HG03442 (cell line): ENCODE measurements around the gene RNF126.

Source experiments
- ATAC-seq: cut with Tn5 transposase; IDR thresholded peaks from one replicate; pipeline ENCODE4 v1.9.1; 2021; ENCODE audit warnings: mild to moderate bottlenecking, moderate library complexity; ENCODE audit not compliant: unreplicated experiment

Gene RNF126

DNA sequence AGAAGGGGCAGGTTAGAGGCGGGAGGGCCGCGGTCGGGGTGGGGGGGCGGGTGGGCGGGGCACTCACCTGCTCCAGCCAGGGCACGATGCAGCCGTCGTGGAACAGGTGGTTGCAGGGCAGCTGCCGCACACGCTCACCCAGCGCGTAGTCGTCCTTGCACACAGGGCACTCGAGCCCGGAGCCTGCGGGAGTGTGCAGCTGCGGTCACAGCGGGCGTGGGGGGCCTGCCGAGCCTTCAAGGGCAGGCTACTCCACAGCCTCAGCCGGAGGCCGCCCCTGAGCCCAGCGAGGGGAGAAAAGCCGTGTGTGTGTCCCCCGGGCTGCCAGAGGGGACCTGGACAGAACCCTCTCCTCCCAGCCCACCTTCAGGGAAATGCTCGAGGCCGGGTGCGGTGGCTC, 14.7 kb downstream of the RNF126 start:
- ATAC-seq: no peak

DNA sequence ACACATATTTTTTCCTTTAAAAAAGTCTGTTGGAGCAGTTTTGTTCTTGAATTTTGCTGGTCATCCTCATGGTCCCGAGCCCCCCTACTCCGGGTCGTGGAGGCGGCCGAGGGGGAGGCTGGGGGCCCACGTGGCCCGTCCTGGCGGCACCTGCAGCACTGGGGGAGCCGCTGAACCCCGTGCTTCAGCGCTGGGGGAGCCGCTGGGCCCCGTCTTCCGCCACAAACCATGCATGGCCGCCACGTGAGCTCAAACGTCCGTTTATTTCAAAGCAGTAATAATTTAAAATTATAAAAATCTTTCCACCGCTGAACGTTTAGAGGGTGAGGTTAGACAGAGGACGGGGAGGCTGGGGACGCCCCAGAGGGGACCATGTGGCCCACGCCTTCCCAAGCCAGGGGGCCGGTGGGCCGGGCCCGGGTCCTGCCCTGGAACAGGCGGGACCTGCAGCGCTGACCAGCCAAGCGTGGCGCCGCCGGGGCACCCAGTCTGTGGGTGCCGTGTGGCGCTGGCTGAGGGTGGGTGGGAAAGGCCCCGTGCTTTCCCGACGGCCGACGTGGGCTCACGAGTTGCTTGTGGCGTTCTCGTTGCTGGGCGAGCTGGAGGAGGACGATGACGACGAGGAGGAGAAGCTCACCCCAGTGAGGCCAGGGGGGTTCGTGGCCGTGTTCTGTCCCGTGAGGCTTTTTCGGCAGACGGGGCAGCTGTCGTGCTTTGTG, 15.3 kb downstream of the RNF126 start:
- ATAC-seq: no peak

DNA sequence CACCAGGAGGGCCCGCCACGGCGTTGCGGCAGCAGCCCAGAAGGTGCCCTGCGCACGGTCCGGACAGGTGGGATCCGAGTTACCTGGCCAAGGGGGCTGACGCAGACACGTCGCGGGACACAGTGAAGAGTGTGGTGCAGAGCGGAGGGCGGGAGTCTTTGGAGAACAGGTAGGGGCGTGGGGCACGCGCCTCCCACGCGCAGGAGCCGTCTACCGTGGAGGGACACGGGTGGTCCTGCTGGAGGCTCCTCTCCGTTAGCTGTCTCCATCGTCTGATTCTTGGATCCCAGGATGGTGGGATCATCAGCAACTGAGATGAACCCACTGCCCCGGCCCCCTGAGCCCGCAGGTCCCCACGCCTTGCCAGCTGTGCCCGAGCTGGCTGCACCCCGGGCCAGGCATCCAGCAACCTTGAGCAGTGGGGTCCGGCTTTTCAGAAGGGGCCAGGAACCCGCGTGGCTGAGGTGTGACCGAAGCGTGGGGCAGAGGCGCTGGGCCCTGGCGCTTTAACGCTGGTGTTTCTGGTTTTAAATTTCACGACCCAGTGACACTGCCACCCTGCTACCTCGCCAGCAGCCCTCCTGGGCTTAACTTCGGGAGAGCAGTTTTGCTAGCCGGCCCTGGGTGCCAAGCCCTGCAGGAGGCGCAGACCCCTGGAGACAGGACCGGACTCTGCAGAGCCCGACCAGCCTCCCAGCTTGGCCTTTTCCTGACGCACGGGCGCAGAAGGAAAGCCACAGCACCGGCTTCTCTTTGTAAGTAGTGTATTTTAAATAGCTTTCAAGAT, 16.0 kb downstream of the RNF126 start:
- ATAC-seq: no peak

DNA sequence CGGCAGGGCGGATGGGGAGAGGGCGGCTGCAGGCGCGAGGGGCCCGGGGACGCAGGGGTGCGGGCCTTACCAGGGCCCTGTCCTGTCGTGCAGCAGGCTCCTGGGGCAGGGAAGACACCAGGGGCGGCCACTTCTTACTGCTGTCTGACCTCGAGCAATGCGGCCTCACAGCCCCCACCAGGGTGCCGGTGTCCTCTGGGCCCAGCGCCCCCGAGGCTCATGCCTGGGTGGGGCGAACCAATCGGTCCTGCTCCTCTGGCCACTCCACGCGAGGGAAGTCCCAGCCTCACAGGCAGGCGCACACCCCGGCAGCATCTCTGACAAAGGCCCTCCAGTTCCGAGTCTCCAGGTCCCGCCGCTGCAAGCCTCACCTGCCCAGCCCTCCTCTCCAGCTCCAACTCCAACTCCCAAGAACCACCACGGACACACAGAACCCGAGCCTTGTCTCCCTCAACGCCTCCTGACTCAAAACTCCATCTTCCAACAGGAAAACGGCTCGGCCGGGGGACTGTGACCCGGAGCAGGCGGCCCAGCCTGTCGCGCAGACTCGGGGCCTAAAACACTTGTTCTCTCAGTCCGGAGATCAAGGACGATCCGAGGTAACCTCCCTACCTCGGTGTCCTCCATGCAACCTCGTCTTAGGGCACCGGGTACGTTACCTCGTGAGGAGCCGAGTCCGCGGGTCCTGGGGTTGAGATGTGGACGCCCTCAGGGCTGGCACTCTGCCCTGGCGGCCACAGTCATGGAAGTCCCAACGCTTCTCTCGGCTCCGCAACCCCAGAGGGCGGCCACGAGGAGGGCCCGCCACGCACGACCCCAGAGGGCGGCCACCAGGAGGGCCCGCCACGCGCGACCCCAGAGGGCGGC, 16.9 kb downstream of the RNF126 start:
- ATAC-seq: no peak

DNA sequence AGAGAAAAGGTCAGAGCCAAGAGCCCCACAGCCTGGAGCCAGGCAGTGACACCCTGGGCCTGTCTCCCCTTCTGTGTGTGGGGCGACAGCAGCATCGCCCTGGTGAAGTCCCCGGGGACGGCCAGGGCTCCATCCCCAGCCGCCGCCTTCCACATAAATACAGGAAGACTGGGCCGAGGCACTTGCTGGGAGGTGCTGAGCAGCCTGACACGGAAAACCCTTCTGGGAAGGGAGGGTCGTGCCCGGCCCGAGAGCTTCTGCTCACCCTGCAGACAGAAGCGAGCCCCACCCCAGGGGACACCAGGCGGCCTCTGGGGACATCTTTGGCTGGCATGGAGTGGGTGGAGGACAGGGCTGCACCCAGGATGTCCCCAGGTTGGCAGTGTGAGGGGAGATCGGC, 18.2 kb downstream of the RNF126 start:
- ATAC-seq: no peak

DNA sequence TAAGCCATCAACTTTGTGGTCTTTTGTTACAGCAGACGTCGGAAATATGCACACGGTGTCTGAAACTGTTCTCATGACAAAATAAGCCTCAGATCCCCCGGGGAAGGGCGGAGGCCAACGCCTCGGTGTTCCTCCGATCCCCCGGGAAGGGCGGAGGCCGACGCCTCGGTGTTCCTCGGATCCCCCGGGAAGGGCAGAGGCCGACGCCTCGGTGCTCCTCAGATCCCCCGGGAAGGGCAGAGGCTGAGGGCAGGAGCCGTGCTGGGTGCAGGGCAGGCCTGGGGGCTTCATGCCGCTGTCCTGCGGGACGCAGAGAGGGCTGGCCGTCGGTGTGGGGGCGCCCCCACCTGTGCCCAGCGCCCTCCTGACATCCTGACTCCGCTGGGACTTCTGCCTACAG, 18.7 kb downstream of the RNF126 start:
- no peak for ATAC-seq

DNA sequence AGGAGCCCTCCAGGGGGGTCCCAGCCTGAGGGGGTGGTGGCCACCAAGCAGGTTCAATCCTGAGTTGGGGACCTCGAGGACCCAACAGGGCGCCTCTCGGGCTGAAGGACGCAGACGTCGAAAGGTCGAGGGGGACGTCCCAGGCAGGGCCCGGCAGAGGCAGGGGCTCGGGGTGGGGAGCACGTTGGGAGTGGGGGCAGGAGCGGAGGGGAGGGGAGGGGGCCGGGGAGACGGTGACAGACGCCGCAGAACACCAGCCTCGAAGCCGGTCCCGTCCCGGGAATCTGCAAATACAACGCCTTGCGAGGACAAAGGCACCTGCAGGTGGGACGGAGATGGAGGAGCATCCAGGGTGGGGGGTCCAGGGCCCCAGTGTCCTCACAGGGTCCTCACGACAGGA, 19.3 kb downstream of the RNF126 start:
- no peak for ATAC-seq

DNA sequence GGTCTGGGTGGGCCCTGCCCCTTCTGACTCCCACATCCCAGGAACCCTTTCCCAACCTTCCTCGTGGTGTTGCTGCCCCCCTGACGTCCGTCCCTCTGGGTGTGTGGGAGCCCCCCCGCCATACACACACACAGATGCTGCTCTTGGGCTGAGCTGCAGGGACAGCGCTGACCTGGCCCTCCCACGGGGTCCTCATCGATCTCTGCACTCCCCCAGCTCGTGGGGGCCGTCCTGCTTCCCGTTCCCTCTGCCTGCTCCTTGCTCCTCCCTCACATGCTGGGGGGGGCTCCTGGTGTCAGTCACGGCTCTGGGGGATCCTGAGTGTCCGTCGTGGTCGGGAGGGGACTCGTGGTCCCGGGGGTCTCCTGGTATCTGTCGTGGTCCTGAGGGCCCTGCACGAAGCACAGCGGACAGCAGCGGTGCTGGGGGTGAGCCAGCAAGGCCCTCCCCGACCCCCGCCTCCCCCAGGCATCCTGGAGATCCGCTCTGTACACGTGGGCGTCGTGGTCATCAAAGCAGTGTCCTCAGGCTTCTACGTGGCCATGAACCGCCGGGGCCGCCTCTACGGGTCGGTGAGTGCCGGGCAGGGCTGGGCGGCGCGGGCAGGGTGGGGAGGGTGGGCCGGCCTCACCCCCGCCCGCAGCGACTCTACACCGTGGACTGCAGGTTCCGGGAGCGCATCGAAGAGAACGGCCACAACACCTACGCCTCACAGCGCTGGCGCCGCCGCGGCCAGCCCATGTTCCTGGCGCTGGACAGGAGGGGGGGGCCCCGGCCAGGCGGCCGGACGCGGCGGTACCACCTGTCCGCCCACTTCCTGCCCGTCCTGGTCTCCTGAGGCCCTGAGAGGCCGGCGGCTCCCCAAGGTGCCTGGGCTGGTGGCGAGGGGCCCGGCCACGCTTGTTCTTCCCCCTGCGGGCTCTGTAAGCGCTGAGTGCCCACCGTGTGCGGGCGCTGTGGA, 20.0 kb downstream of the RNF126 start:
- ATAC-seq: no peak

DNA sequence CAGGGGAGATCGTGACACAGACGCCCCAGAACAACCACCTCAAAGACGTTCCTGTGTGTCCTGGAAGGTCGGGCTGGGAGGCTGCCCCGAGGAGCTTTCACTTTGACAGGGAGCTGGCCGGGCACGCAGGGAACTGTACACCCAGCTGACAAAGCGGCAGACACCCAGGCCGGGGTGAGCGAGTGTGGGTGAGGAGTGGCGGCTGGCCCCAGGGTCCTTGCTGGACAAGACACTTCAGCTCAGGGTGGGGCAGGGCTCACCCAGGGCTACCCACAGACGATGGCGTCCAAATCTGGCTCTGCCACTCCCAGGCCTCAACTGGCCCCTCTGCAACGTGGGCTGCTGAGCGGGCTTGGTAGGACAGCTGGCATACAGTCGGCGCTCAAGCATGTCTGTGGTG, 21.3 kb downstream of the RNF126 start:
- ATAC-seq: no peak

DNA sequence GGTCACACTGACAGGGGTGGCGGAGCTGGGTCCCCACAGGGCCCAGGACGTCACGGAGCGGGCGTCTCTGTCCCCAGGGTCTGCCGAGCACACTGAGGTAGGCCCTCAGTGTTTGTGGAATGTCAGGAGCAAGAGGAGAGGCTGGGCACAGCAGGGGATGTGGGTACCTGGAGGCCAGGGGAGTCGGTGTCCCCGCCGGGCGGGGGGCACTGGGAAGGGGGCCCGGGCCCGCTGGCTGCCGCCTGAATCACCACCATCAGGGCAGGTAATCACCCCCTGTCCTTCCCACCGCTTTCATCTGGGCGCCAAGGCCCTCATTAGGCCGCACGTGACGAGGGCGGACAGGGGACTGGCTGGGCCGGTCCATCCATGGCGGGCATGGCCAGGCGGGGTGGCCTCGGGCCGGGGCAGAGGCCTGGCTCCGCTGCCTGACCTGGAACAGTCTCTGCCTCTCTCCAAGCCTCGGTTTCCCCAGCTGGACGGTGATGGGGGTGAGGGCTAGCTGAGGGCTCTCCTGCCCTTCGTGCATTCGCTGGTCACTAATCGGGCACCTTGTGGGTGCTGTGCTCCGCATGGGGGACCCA, 22.3 kb downstream of the RNF126 start:
- ATAC-seq: no peak

DNA sequence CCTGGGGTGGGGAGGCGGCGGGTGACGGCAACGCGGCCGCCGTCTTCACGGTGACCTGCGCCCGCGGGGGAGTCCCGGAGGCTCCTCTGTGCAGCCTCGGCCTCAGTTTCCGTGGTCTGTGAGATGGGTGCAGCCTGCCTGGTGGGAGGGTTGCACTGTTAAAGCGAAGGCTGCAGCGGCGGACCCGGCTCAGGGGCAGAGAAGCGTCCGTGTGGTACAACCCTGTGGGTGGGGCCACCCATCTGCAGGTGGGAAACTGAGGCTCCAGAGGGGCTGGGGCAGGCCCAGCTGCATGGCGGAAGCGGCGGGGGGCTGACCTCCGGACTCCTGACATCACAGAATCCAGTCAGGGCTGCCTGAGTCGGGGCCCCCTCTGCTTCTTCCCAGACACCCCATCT, 22.9 kb downstream of the RNF126 start:
- peak; percentile 3 for ATAC-seq

DNA sequence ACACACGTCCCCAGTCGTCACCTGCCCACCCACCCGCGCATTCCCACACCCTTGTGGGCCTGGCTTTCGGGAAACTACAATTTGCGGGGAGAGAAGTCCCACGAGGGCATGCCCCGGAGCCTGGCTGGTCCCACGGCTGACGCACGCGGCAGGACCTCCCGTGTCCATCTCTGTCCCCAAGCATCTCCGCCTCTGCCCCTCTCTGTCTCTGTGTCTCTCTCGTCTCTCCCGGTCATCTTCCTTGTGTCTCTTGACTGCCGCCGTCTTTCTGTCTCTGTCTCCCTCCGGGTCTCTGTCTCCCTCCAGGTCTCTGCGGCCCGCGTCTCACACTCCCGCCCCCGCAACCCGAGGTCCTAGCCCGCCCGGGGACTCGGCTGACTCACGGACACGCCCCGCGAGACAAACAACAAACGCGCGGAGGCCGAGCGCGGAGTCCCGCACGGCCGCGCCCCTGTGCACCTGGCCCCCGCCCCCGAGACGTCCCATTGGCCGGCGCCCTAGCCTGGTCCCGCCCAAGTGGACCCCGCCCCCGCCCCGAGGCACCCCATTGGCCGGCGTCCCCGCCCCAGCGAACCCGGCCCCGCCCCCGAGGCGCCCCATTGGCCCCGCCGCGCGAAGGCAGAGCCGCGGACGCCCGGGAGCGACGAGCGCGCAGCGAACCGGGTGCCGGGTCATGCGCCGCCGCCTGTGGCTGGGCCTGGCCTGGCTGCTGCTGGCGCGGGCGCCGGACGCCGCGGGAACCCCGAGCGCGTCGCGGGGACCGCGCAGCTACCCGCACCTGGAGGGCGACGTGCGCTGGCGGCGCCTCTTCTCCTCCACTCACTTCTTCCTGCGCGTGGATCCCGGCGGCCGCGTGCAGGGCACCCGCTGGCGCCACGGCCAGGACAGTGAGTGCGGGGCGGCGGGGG, 23.5 kb downstream of the RNF126 start, which contains the start of gene FGF22:
Gene FGF22, plus strand, starts transcription at position 627 of the 908 bp plus-strand sequence. Its CDS starts 47 bp downstream, at position 674.
- ATAC-seq: peak; percentile 51

DNA sequence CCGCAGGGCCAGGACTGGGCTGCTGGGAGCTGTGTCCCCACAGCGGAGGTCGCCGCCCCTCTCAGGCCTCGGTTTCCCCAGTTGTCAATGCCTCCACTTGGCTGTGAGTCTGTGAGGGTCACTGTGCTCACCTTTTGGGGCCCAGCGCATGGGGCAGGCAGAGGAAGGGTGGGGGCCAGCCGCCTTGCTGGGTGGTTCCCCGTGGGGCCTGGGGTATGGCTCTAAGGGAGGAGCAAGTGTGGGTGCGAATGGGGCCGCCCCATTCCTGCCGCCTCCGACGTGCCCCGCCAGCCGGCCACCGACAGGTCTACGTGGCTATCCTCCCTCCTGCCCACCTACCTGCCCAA, 24.1 kb downstream of the RNF126 start:
- ATAC-seq: no peak

DNA sequence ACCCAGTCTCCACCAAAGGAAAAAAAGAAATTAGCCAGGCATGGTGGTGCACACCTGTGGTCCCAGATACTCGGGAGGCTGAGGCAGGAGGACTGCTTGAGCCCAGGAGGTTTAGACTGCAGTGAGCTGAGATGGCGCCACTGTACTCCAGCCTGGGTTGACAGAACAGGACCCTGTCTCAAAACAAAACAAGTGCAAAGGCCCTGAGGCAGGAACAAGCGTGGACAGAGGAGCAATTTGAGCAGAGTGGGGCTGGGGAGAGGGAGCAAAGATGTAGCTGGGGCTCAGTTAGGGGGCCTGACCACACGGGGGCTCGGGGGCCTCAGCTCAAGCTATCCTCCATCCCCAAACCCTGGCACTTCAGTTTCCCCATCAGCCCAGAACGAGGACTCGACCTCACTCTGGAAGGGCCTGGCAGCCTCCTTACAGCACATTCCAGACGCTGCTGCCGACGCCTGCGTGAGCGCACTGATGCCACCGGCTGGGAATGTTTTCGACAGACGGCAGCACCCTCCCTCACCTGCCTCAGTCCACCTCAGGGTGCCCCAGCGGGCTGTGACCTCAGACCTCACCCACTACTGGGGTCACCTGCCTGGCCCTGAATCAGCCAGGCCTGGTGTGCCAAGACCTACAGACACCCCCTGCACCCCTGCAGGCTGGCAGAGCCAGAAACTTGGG, 27.9 kb downstream of the RNF126 start:
- ATAC-seq: no peak

DNA sequence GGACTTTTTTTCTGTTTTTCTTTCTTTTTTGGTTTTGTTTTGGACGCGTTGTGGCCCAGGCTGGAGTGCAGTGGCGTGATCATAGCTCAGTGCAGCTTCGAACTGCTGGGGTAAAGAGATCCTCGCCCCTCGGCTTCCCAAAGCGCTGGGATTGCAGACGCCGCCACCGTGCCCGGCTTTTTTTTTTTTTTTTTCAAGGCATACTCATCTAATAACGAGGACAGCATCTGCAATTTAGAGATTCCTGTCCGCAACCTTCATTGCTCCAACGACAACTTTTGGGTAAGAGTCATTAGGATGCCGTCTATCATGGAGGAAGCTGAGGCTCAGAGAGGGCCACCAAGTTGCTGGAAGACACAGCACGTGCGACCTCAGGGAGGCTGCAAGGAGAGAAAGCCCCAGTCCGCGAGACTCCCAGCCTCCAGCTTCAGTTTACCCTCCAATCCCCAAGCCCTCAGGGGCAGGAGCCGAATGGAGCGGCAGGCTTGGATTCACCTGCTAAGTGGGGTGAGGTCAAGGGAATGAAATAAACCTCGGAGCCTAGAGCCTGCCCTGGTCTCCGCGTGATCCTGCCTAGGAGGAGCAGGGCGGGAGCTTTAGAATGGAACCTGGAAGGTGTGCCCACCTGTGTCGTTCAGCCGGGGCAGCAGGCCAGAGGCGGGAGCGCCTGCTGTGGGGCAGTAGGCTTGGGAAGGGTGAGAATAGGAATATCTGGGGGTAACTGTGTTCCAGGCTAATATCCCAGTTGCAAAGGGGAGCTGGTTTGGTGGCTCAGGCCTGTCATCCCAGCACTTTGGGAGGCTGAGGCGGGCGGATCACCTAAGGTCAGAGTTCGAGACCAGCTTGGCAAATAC, 29.0 kb downstream of the RNF126 start:
- no peak for ATAC-seq

DNA sequence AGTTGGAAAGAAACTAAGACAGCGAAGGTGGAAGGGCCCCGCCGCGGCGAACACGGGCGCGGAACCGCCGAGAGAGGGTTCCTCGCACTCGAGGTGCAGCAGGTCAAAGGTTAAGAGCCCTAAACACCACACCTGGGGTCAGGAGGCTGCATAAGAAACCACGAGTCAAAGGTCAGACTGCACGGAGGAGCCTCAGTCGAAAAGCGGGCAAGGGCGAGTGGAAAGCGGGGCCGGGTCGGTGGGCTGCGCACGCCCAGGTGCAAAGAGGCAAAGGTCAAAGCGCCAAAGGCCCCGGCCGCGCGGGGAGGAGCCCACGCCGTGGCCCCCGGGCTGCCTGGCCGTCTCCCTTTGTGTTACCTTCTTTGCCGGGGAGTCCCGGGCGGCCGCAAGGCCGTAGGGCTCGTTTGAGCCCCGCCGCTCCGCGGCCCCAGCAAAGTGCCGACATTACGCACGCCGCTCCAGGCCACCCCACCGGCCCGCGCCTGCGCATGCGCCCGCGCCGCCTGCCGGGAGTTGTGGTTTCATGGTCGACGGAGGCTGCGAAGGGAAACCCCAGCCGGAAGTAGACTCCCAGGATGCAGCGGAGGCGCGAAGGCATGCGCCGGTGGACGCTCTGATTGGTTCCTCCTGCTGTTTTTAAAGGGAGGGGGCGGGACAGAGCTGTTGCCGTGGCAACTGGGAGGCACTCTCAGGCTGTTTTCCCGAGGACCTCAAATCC, 29.8 kb downstream of the RNF126 start, which contains the start of gene POLRMT:
Gene POLRMT, minus strand, starts transcription at position 470 of the 718 bp plus-strand sequence. Its CDS starts 25 bp downstream, at position 445.
- ATAC-seq: peak; percentile 80
